ENCODE measurements around the gene STPG4. TPM values are rescaled to one million over a fixed set of nuclear protein-coding genes. Genes with fewer than 3 reads are reported as not detected.

Gene STPG4
- total RNA-seq, 4 donors from 2014 or later: not detected

GRCh38 chr2:47067788-47068407 lies 87.2 kb downstream of the STPG4 start:
- TF ChIP-seq POLR2A (IDR thresholded peaks at IDR 0.05): no peak
- intact Hi-C loops (cut with DNase I): no loop called here

DNA sequence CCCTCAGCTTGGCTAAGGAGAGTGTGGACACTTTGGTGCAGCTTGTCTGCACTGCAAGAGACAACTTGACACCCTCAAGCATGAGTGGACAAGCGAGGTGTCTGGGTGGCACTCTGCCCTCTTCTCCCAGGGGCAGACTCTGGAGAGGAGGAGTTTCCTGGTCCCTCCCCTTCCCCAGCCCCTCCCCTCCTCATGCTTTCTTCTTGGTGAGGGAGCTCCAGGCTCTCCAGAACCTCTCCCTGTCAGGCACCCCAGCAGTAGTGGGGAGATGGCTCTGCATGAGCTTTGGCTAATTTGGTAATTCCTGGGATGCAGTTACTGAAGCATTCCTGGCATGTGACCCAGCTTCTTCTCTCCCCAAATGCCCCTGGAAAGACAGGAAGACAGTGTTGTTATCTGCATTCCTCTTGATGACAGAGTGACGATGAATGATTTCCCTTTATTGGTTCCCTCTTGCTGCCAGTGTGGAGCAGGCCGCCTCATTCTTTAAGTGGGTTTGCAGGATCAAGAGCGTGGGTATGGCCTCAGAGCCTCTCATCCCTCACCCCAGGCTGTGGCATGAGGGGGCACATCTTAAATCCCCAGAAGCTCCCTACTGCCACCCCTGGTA lies 89.2 kb downstream of the STPG4 start:
- peaks cover 27 to 88% (median 46%) of the 10 kb centered on the region in 3 donors for H3K4me1 ChIP-seq
- intact Hi-C loops (cut with DNase I): no loop called here
- peak overlapping the region; percentile 56 to 90 (median 82) for H3K27ac ChIP-seq
- no peaks in the 10 kb centered on the region for H3K9me3 ChIP-seq
- H3K4me3 ChIP-seq: no peak overlapping the region
- 48 to 50% methylated on average over 2 of the region's 4 CpGs for WGBS, 2 donors
- no peaks in the 10 kb centered on the region for H3K27me3 ChIP-seq
- H3K36me3 ChIP-seq: peaks cover 0 to 43% (median 0%) of the 10 kb centered on the region in 3 donors
- TF ChIP-seq CTCF (IDR thresholded peaks at IDR 0.05) (no peak), POLR2A (IDR thresholded peaks at IDR 0.05) (no peak)
- DNase-seq: no peak

More at GRCh38 chr2:47067788-47068407, 87.2 kb downstream of the STPG4 start:
- Histone ChIP-seq H3K4me3 (no peak overlapping the region), H3K27me3 (no peaks in the 10 kb centered on the region), H3K9me3 (no peaks in the 10 kb centered on the region), H3K36me3 (peaks cover 0 to 43% (median 0%) of the 10 kb centered on the region in 3 donors), H3K4me1 (peaks cover 39 to 90% (median 64%) of the 10 kb centered on the region in 3 donors), H3K27ac (peak overlapping the region; percentile 76 to 94 (median 90))
- no peak for DNase-seq
- 72% methylated on average over 3 to 5 of the region's 14 CpGs for WGBS, 2 donors

GRCh38 chr2:47065343-47065742 lies 89.8 kb downstream of the STPG4 start:
- no peaks in the 10 kb centered on the region for H3K9me3 ChIP-seq
- H3K27me3 ChIP-seq: no peaks in the 10 kb centered on the region
- intact Hi-C loops (cut with DNase I): no loop called here
- TF ChIP-seq POLR2A (IDR thresholded peaks at IDR 0.05): no peak
- TF ChIP-seq CTCF (IDR thresholded peaks at IDR 0.05): no peak
- DNase-seq: no peak
- peaks cover 22 to 82% (median 40%) of the 10 kb centered on the region in 3 donors for H3K4me1 ChIP-seq
- peaks cover 0 to 44% (median 0%) of the 10 kb centered on the region in 3 donors for H3K36me3 ChIP-seq
- WGBS, 2 donors: 72 to 73% methylated on average over 3 of the region's 3 CpGs
- no peak overlapping the region for H3K4me3 ChIP-seq
- H3K27ac ChIP-seq: peak overlapping the region; percentile 36 to 90 (median 72)

DNA sequence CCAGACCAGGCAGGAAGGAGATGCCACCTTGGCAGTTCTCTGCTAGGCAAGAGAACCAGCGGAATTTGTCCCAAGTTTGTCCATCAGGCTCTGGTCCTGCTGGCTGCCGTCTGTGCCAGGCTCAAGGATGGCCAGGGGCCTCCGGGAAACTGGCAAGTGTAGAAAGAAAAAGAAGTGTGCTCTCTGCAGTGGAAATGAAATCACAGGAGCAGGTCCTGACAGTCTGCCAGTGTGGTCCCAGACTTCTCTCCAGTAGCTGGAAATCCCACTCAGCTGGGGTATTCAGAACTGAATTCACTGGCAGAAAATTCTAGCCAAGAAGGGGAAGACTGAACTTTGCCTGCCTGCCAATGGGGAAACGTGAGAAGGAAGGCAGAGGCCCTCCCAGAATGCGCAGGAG lies 91.0 kb downstream of the STPG4 start:
- Histone ChIP-seq H3K4me1 (peaks cover 9 to 78% (median 31%) of the 10 kb centered on the region in 3 donors), H3K27me3 (no peaks in the 10 kb centered on the region), H3K36me3 (peaks cover 0 to 55% (median 0%) of the 10 kb centered on the region in 3 donors), H3K9me3 (no peaks in the 10 kb centered on the region), H3K27ac (peak overlapping the region; percentile 32 to 57 (median 56)), H3K4me3 (no peak overlapping the region)
- 83% methylated on average over 2 of the region's 5 CpGs for WGBS, 2 donors
- intact Hi-C loops (cut with DNase I): no loop called here
- no peak for TF ChIP-seq CTCF (IDR thresholded peaks at IDR 0.05)
- no peak for TF ChIP-seq POLR2A (IDR thresholded peaks at IDR 0.05)
- DNase-seq: no peak

GRCh38 chr2:47063538-47063930 lies 91.6 kb downstream of the STPG4 start:
- Histone ChIP-seq H3K27me3 (no peaks in the 10 kb centered on the region), H3K36me3 (peaks cover 0 to 57% (median 0%) of the 10 kb centered on the region in 3 donors), H3K4me1 (peaks cover 7 to 78% (median 30%) of the 10 kb centered on the region in 3 donors), H3K27ac (peak overlapping the region; percentile 32 to 57 (median 56)), H3K9me3 (no peaks in the 10 kb centered on the region), H3K4me3 (no peak overlapping the region)
- WGBS, 2 donors: 21% methylated on average over 2 of the region's 4 CpGs; no CpG with 5 or more reads in 1 of the 2 donors
- no peak for DNase-seq
- TF ChIP-seq CTCF (IDR thresholded peaks at IDR 0.05) (no peak), POLR2A (IDR thresholded peaks at IDR 0.05) (no peak)
- intact Hi-C loops (cut with DNase I): no loop called here
